Neural cell (in vitro differentiated cells): ENCODE results near the gene TRAK1.

Experiments used
- CTCF ChIP-seq: fragments of 450-650 bp; IDR thresholded peaks from 2 replicates; pipeline ENCODE4 v1.5.1; 2014; ENCODE audit warnings: antibody characterized with exemption, mild to moderate bottlenecking, moderate library complexity; ENCODE audit not compliant: poor library complexity, severe bottlenecking
- EP300 ChIP-seq: fragments of 450-650 bp; conservative IDR thresholded peaks from 2 replicates; pipeline ENCODE4 v1.6.1; 2014; ENCODE audit warnings: antibody characterized with exemption, mild to moderate bottlenecking, moderate library complexity; ENCODE audit not compliant: poor library complexity, severe bottlenecking
- EZH2 ChIP-seq: fragments of 200-600, 300-800 bp; shearing (Covaris generic), sonication (generic); IDR thresholded peaks from 2 replicates; pipeline ENCODE4 v1.6.1; 2014; ENCODE audit warnings: antibody characterized with exemption, low read length, borderline replicate concordance, mild to moderate bottlenecking; ENCODE audit not compliant: insufficient read depth, poor library complexity, severe bottlenecking
- MXI1 ChIP-seq: fragments of 450-650 bp; conservative IDR thresholded peaks from 2 replicates; pipeline ENCODE4 v1.6.1; 2014; ENCODE audit warnings: antibody characterized with exemption, mild to moderate bottlenecking; ENCODE audit not compliant: poor library complexity, severe bottlenecking
- POLR2AphosphoS5 ChIP-seq: IDR thresholded peaks from 2 replicates; pipeline ENCODE4 v1.6.1; 2012
- RAD21 ChIP-seq: fragments of 450-650 bp; conservative IDR thresholded peaks from 2 replicates; pipeline ENCODE4 v1.6.1; 2014; ENCODE audit warnings: antibody characterized with exemption, mild to moderate bottlenecking, moderate library complexity
- REST ChIP-seq: IDR thresholded peaks from 2 replicates; pipeline ENCODE4 v1.6.1; 2012; ENCODE audit warnings: borderline replicate concordance
- SMC3 ChIP-seq: fragments of 450-650 bp; conservative IDR thresholded peaks from 2 replicates; pipeline ENCODE4 v1.6.1; 2014; ENCODE audit warnings: antibody characterized with exemption, mild to moderate bottlenecking, moderate library complexity; ENCODE audit not compliant: poor library complexity
- TAF1 ChIP-seq: IDR thresholded peaks from 2 replicates; pipeline ENCODE4 v1.6.1; 2012; ENCODE audit warnings: low read depth

GRCh38 chr3:42250761-42251160 lies 159.6 kb downstream of the TRAK1 start:
- no peak for TF ChIP-seq CTCF
- TF ChIP-seq EZH2: no peak
- TF ChIP-seq TAF1: no peak
- TF ChIP-seq RAD21: no peak
- TF ChIP-seq REST: no peak
- no peak for TF ChIP-seq POLR2AphosphoS5
- TF ChIP-seq EP300: no peak
- no peak for TF ChIP-seq MXI1
- TF ChIP-seq SMC3: no peak
